Kidney (tissue), 14 donors: ENCODE measurements around the gene CHAF1A. TPM values are rescaled to one million over a fixed set of nuclear protein-coding genes. Genes with fewer than 3 reads are reported as not detected.

ENCODE experiments used
- DNase-seq, 5 donors: peaks; one replicate each; pipeline ENCODE4 v3.0.0-alpha.2; 2013 to 2020
- FAIRE-seq: peaks from 2 replicates; lab custom pipeline; 2012; peaks lifted over from hg19 to GRCh38; lab: Jason Lieb, UNC
- H3K27ac ChIP-seq, 2 donors: one replicate each; pipeline ENCODE4 v1.7.0; 2013; ENCODE audit warnings: low read depth in 2 of 2, low read length in 2 of 2, inconsistent platforms in 1 of 2
- H3K27me3 ChIP-seq: one replicate; pipeline ENCODE4 v1.7.1; 2013; ENCODE audit warnings: low read length, inconsistent platforms; ENCODE audit not compliant: control insufficient read depth, insufficient read depth
- H3K36me3 ChIP-seq, 3 donors: one replicate each; pipeline versions ENCODE4 v1.7.0 to v1.7.1; 2013; ENCODE audit warnings: low read length in 3 of 3, control low read depth in 1 of 3, inconsistent platforms in 1 of 3; ENCODE audit not compliant: insufficient read depth in 3 of 3, control insufficient read depth in 2 of 3
- H3K4me1 ChIP-seq, 3 donors: one replicate each; pipeline versions ENCODE4 v1.7.0 to v1.7.1; 2013; ENCODE audit warnings: low read length in 3 of 3, inconsistent platforms in 1 of 3, low read depth in 1 of 3; ENCODE audit not compliant: control insufficient read depth in 2 of 3, insufficient read depth in 2 of 3
- H3K4me3 ChIP-seq, 3 donors: one replicate each; pipeline versions ENCODE4 v1.7.0 to v1.8.1; 2013; ENCODE audit warnings: low read length in 3 of 3, control low read depth in 1 of 3, inconsistent platforms in 1 of 3
- H3K9ac ChIP-seq, 3 donors: one replicate each; pipeline versions ENCODE4 v1.7.0 to v1.7.1; 2013; ENCODE audit warnings: low read length in 3 of 3, control low read depth in 1 of 3, inconsistent platforms in 1 of 3
- H3K9me3 ChIP-seq, 3 donors: one replicate each; pipeline versions ENCODE4 v1.7.0 to v1.7.1; 2013; ENCODE audit warnings: low read length in 3 of 3, control low read depth in 1 of 3, inconsistent platforms in 1 of 3; ENCODE audit not compliant: control insufficient read depth in 2 of 3, insufficient read depth in 1 of 3
- CTCF ChIP-seq: IDR thresholded peaks from 3 replicates; pipeline ENCODE4 v1.5.1; 2012; ENCODE audit warnings: mild to moderate bottlenecking, moderate library complexity, borderline replicate concordance; ENCODE audit not compliant: insufficient read depth; ENCODE audit errors: extremely low read depth
- intact Hi-C: fragments of 100-400 bp; cut with DNase I; formaldehyde crosslinking; loops from one replicate; pipeline ENCODE4 v1.11.1; 2022
- polyA plus RNA-seq: library from polyadenylated mRNA; stranded (reverse); fragments of 350-450 nt; fragmentation: Illumina TruSeq; extraction: RNeasy Lipid Tissue Mini Kit (QIAGEN cat#74804); gene quantifications from one replicate; pipeline ENCODE4 v1.2.3, GENCODE V29; 2014; ENCODE audit warnings: low read depth, low replicate concordance; ENCODE audit not compliant: insufficient read depth
- total RNA-seq: library from RNA; stranded (reverse); fragmentation: NEBNext Ultra II Directional; extraction: Animal tissue kit (Norgen Biotek cat#: 25700); gene quantifications from one replicate; pipeline ENCODE4 v1.2.1, GENCODE V29; 2021
- donor health status: control.
- donor health status: control.
- donor health status: control.
- donor health status: control.
- donor health status: control.
- donor health status: DM: yes; HTN: yes; CAD: no.
- donor health status: Normal renal cell carcinoma (clear cell type).

Gene CHAF1A
- total and polyA plus RNA-seq, 2 donors from 2014 or later: 2.7 to 10.0 TPM

- FAIRE-seq: no peak
- DNase-seq: no peak
Observed at GRCh38 chr19:4443188-4443587, 40.7 kb downstream of the CHAF1A start.

DNA sequence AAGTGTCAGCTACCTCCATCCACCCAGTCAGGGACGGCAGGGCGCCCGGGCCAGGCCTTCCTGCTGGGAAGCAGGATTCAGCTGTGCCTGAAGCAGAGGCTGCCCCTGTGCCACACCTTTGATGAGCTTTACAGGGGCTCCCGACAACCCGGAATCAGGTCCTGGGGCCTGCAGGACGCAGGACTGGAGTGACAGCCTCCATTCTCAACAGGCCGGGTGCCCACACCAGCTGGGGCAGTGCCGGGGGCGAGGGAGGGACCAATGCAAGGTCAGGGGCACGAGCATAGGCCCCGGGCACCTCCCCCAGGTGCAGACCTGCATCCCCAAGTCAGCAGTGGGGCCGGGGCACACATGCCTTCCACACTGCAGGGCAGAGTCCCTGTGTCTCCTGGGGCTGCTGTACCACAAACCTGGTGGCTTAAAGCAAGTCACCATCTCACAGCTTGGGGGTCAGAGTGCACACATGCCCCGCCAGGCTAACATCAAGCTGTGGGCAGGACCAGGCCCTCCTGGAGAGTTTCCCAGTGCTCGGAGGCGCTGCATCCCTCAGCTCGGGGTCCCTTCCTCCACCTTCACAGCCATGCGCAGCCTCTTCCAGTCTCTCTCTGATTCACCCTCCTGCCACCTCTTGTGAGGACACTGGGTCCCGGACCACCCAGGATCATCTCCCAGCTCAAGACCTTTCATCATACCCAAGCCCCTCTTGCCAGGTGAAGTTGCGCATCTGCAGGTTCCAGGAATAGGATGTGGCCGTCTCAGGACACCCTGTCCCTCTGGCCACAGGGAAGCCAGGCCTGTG is 41.7 kb downstream of the CHAF1A start:
- Histone ChIP-seq H3K27me3 (no peaks in the 10 kb centered on the region), H3K36me3 (peaks cover 0 to 34% (median 8%) of the 10 kb centered on the region in 3 donors), H3K9me3 (no peaks in the 10 kb centered on the region), H3K4me1 (no peaks in the 10 kb centered on the region), H3K4me3 (no peak overlapping the region), H3K27ac (no peak overlapping the region), H3K9ac (no peak overlapping the region)
- intact Hi-C loops: no loop called here
- no peak for DNase-seq
- TF ChIP-seq CTCF: no peak
- no peak for FAIRE-seq

More at GRCh38 chr19:4443188-4443587, 40.7 kb downstream of the CHAF1A start:
- no peak overlapping the region for H3K4me3 ChIP-seq
- H3K4me1 ChIP-seq: no peaks in the 10 kb centered on the region
- H3K9ac ChIP-seq: no peak overlapping the region
- TF ChIP-seq CTCF: no peak
- intact Hi-C loops: no loop called here
- H3K36me3 ChIP-seq: peaks cover 0 to 25% (median 4%) of the 10 kb centered on the region in 3 donors
- no peaks in the 10 kb centered on the region for H3K9me3 ChIP-seq
- no peaks in the 10 kb centered on the region for H3K27me3 ChIP-seq
- no peak overlapping the region for H3K27ac ChIP-seq

DNA sequence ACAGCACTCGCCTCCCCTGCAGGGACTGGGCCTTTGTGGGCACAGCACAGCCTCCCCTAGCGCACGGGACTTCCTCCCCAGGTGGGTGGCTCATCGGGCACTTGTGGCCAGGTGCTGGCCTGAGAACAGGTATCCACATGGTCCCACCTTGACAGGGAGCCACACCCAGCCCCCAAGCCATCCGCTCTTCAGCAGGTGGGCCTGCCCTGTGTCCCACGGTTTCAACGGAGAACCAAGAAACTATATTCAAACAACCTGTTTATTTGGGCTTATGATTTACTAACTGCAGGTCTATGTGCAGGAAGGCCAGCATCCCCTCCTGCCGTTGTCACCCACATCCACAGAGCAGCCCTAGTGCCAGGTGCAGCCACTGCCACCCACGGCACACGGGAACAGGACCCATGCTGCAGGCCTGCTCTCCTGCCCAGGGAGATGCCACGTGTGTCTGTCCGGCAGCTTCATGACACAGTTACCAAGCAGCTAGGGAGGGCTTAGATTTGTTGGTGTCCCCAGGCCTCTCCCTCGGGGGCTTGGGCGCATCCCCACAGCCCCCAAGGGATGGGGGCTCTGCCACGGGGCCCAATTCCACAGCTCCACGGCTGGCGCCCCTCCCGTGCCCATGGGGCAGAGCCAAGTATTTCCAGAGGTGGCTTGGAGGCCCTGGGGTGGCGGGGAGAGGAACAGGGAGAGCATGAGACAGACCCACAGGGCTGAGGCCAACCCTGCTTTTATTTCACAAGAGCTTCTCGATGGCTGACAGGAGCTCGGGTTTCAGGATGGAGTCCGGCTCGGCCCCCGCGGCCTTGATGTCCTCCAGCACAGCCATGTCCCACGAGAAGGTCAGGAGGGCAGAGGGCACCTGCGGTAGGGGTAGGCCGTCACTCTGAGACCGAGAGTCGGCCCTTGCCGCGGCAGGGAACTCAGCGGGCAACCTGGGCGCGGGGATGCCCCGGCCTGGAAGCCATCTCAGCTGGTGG is 42.6 kb downstream of the CHAF1A start:
- DNase-seq (peak in 4 of 5 donors; percentile 57 to 69 (median 62)), FAIRE-seq (no peak)
- Histone ChIP-seq H3K9ac (no peak overlapping the region), H3K27ac (no peak overlapping the region), H3K27me3 (no peaks in the 10 kb centered on the region), H3K36me3 (peaks cover 0 to 40% (median 12%) of the 10 kb centered on the region in 3 donors), H3K4me3 (no peak overlapping the region), H3K4me1 (no peaks in the 10 kb centered on the region), H3K9me3 (no peaks in the 10 kb centered on the region)
- intact Hi-C loops: no loop called here
- no peak for TF ChIP-seq CTCF
